Glutamatergic neuron (in vitro differentiated cells): ENCODE results near the gene PTPRN2. TPM values are rescaled to one million over a fixed set of nuclear protein-coding genes. Genes with fewer than 3 reads are reported as not detected.

Experiments used
- DNase-seq: peaks from one replicate; pipeline ENCODE4 v3.0.0; 2022
- H3K27ac Mint-ChIP-seq: one replicate; pipeline ENCODE4 v1.8.0; 2020; ENCODE audit warnings: mild to moderate bottlenecking, mixed read lengths, inconsistent platforms; ENCODE audit not compliant: unreplicated experiment
- H3K27me3 Mint-ChIP-seq: one replicate; pipeline ENCODE4 v1.8.0; 2020; ENCODE audit warnings: mild to moderate bottlenecking, moderate library complexity, mixed read lengths, inconsistent platforms; ENCODE audit not compliant: unreplicated experiment
- H3K36me3 Mint-ChIP-seq: one replicate; pipeline ENCODE4 v1.8.0; 2020; ENCODE audit warnings: mild to moderate bottlenecking, mixed read lengths, inconsistent platforms; ENCODE audit not compliant: unreplicated experiment
- H3K4me1 Mint-ChIP-seq: one replicate; pipeline ENCODE4 v1.8.0; 2020; ENCODE audit warnings: mild to moderate bottlenecking, low read depth, mixed read lengths, inconsistent platforms; ENCODE audit not compliant: unreplicated experiment
- H3K4me3 Mint-ChIP-seq: one replicate; pipeline ENCODE4 v1.8.0; 2020; ENCODE audit warnings: mild to moderate bottlenecking, mixed read lengths, inconsistent platforms; ENCODE audit not compliant: unreplicated experiment
- H3K9me3 Mint-ChIP-seq: one replicate; pipeline ENCODE4 v1.8.0; 2020; ENCODE audit warnings: mild to moderate bottlenecking, moderate library complexity, mixed read lengths, inconsistent platforms; ENCODE audit not compliant: unreplicated experiment
- total RNA-seq: library from RNA; stranded (reverse); fragmentation: NEBNext Ultra II Directional; extraction: Animal tissue kit (Norgen Biotek cat#: 25700); gene quantifications from one replicate; pipeline ENCODE4 v1.2.1, GENCODE V29; 2021; ENCODE audit not compliant: unreplicated experiment
- TF ChIP-seq, protein P1 (sequence below): fragments of 200-600 bp; sonication (generic); IDR thresholded peaks from one replicate; pipeline ENCODE4 v1.5.0; 2021; ENCODE audit not compliant: partially characterized antibody, unreplicated experiment

The PTPRN2 gene
- total RNA-seq, 1 donor from 2014 or later = 49.0 TPM

DNA sequence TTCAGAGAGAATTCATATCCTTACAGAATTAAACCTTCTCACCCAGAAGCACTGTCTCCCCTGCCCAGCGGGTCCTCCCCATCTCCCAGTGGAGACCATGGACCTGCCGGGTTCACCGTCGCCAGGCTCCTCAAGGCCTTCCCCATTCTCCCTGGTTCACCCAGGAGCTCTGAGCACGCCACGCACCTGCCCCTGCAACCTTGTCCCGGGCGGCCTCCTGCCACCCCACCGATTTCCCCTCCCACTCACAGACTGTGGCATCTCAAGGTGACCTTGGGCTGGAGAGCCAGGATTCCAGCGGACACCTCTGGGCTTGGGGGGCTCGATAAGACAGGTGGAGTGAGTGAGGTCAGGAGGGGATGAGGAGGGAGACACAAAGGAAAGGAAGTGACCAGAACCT lies 135.3 kb downstream of the PTPRN2 start:
- DNase-seq = no peak
- TF ChIP-seq, protein P1, sequence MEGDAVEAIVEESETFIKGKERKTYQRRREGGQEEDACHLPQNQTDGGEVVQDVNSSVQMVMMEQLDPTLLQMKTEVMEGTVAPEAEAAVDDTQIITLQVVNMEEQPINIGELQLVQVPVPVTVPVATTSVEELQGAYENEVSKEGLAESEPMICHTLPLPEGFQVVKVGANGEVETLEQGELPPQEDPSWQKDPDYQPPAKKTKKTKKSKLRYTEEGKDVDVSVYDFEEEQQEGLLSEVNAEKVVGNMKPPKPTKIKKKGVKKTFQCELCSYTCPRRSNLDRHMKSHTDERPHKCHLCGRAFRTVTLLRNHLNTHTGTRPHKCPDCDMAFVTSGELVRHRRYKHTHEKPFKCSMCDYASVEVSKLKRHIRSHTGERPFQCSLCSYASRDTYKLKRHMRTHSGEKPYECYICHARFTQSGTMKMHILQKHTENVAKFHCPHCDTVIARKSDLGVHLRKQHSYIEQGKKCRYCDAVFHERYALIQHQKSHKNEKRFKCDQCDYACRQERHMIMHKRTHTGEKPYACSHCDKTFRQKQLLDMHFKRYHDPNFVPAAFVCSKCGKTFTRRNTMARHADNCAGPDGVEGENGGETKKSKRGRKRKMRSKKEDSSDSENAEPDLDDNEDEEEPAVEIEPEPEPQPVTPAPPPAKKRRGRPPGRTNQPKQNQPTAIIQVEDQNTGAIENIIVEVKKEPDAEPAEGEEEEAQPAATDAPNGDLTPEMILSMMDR = no peak
- H3K9me3 Mint-ChIP-seq = peaks cover 11% of the 10 kb centered on the region
- H3K27ac Mint-ChIP-seq = no peak overlapping the region
- peaks cover 8% of the 10 kb centered on the region for H3K36me3 Mint-ChIP-seq
- no peaks in the 10 kb centered on the region for H3K4me1 Mint-ChIP-seq
- H3K4me3 Mint-ChIP-seq = no peak overlapping the region
- H3K27me3 Mint-ChIP-seq = peaks cover 5% of the 10 kb centered on the region

DNA sequence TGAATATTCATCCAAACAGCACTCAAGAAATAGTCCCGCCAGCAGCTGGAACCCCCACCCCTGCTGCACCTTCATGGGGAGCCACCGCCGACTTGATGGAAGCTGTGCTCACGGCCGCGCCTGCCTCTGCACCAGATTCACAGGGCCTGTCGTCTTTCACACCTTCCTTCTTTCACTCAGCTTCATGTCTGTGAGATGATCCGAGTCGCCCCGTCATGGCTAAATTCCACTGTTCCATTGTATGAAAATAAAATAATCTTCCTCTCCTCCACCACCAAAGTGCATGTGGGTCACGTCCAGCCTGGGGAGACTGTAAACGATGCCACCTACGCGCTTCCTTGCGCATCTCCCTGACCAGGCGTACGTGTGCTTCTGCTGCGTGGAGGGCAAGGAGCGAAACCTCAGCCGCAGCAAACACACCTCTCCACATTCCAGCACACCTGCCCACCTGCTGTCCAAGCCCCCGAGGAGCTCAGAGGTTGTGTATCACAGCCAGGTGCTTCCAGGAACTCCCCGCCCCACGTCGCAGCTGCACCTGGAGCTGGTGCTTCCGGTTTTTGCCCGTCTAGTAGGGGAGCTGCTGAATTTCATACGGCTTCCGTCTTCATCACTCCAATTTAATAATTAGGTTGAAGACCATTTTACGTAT lies 137.0 kb downstream of the PTPRN2 start:
- DNase-seq = no peak
- H3K4me1 Mint-ChIP-seq = peaks cover 3% of the 10 kb centered on the region
- TF ChIP-seq, protein P1 = no peak
- H3K9me3 Mint-ChIP-seq = peaks cover 3% of the 10 kb centered on the region
- peaks cover 5% of the 10 kb centered on the region for H3K27me3 Mint-ChIP-seq
- H3K36me3 Mint-ChIP-seq = no peaks in the 10 kb centered on the region
- H3K4me3 Mint-ChIP-seq = no peak overlapping the region
- no peak overlapping the region for H3K27ac Mint-ChIP-seq

DNA sequence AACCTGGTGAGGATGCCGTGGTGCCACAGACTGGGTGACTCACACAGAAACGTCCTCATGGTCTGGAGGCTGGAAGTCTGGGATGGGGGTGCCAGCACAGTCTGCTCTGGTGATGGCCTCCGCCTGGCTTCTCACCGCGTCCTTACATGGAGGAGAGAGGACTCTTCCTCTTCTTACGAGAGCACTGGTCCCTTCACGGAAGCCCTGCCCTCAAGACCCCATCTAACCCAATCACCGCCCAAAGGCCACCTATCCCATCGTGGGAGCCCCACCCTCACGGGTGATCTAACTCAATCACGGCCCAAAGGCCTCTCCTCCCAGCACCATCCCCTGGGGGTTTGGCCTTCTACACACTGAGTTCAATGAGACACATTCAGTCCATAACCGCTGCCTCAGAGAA lies 137.7 kb downstream of the PTPRN2 start:
- peaks cover 3% of the 10 kb centered on the region for H3K9me3 Mint-ChIP-seq
- no peak overlapping the region for H3K27ac Mint-ChIP-seq
- TF ChIP-seq, protein P1 = no peak
- no peak overlapping the region for H3K4me3 Mint-ChIP-seq
- peaks cover 3% of the 10 kb centered on the region for H3K4me1 Mint-ChIP-seq
- H3K36me3 Mint-ChIP-seq = no peaks in the 10 kb centered on the region
- H3K27me3 Mint-ChIP-seq = peaks cover 4% of the 10 kb centered on the region
- no peak for DNase-seq

DNA sequence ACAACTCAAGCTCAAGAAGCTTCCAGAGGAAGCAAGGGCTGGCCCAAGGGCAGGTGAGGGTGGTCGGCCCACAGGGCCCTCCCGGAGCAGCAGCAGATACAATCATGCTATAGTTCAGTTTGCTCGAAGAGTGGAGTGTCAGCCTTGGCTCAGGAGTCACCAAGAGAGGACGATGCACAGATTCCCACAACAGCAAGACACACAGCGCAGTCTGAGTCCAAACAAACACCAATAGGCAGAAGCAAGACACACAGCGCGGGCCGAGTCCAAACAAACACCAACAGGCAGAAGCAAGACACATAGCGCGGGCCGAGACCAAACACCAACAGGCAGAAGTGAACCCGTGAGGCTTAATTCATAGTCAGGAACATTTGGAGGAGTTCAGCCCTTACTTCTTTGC lies 138.4 kb downstream of the PTPRN2 start:
- Mint-ChIP-seq H3K4me1 (peaks cover 7% of the 10 kb centered on the region), H3K36me3 (no peaks in the 10 kb centered on the region), H3K9me3 (peaks cover 5% of the 10 kb centered on the region), H3K27me3 (no peaks in the 10 kb centered on the region), H3K4me3 (no peak overlapping the region), H3K27ac (no peak overlapping the region)
- no peak for DNase-seq
- TF ChIP-seq, protein P1 = no peak

DNA sequence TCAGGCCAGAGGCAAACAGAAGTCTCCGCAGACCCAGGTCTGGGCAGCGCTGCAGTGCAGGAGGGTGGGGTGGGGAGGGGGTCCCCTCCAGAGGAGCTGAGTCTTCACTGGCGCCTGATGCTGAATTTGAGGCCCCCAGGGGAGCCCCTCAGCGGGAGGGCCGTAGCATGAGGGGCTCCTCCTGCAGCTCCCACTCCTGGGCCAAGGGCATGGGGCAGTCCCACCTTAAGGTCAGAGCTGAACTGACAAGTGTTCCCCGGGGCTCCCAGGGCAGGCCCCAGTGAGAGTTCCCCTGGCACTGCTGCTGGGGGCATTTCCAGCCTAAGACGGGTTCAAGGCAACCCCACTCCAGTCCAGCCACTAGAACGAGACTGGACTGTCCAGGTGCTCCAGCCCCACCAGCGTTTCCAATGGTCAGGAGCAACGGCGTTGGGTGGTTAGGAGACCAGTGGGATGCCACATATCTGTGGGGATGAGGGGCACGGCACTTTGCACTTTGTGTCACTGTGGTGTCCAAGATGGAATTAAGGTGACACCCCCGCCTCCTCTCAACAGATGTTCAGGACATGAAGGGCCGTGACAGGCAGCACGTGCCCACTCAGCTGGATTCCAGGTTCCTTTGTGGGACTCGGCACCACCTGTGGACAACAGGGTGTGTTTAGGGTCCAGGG lies 139.1 kb downstream of the PTPRN2 start:
- Mint-ChIP-seq H3K4me1 (peaks cover 8% of the 10 kb centered on the region), H3K27ac (no peak overlapping the region), H3K27me3 (no peaks in the 10 kb centered on the region), H3K4me3 (no peak overlapping the region), H3K9me3 (peaks cover 5% of the 10 kb centered on the region), H3K36me3 (no peaks in the 10 kb centered on the region)
- no peak for DNase-seq
- TF ChIP-seq, protein P1 = no peak
